Stimulated activated CD4-positive, alpha-beta T cell treated with anti-CD3 and anti-CD28 coated beads, Interleukin-1b, Interleukin-23, amount 100 ng/mL, for 48 hours (primary cell): ENCODE results near the gene KRT74.
A peak's percentile ranks its signal among the peaks of the same experiment; 100 is the strongest.

Source experiments
- DNase-seq: peaks from one replicate; pipeline ENCODE4 v3.0.0-alpha.2; 2020

The KRT74 gene

GRCh38 chr12:52570511-52570910, 3.1 kb downstream of the KRT74 start:
- no peak for DNase-seq

- DNase-seq: no peak
These were observed 5.5 kb downstream of the KRT74 start for GRCh38 chr12:52568111-52568510.

GRCh38 chr12:52566847-52567291, 6.8 kb downstream of the KRT74 start:
- DNase-seq: peak; percentile 11

- no peak for DNase-seq
These were observed 9.1 kb downstream of the KRT74 start for GRCh38 chr12:52564582-52564981.

GRCh38 chr12:52561880-52562449, 11.7 kb downstream of the KRT74 start:
- DNase-seq: no peak

GRCh38 chr12:52559979-52560378, 13.7 kb downstream of the KRT74 start:
- no peak for DNase-seq

- DNase-seq: no peak
These were observed 14.7 kb downstream of the KRT74 start for GRCh38 chr12:52558781-52559445.

- no peak for DNase-seq
These were observed 16.2 kb downstream of the KRT74 start for GRCh38 chr12:52557476-52557875.

GRCh38 chr12:52555577-52555976, 18.1 kb downstream of the KRT74 start:
- no peak for DNase-seq

- no peak for DNase-seq
These were observed 20.9 kb downstream of the KRT74 start, which contains the start of gene KRT71 for GRCh38 chr12:52552681-52553195. Gene KRT71, minus strand, starts transcription at chr12:52553145. Its CDS starts 68 bp downstream, at chr12:52553077.

- DNase-seq: no peak
These were observed 21.6 kb downstream of the KRT74 start for GRCh38 chr12:52552055-52552454.

GRCh38 chr12:52551216-52551865, 22.3 kb downstream of the KRT74 start:
- no peak for DNase-seq

GRCh38 chr12:52546126-52546525, 27.5 kb downstream of the KRT74 start:
- no peak for DNase-seq

- no peak for DNase-seq
These were observed 29.4 kb downstream of the KRT74 start for GRCh38 chr12:52543985-52544883.

- DNase-seq: no peak
These were observed 30.8 kb downstream of the KRT74 start for GRCh38 chr12:52542785-52543318.

- DNase-seq: no peak
These were observed 31.5 kb downstream of the KRT74 start for GRCh38 chr12:52542157-52542556.

- no peak for DNase-seq
These were observed 31.9 kb downstream of the KRT74 start for GRCh38 chr12:52541709-52542108.

- no peak for DNase-seq
These were observed 33.1 kb downstream of the KRT74 start for GRCh38 chr12:52540531-52540930.

- no peak for DNase-seq
These were observed 33.8 kb downstream of the KRT74 start for GRCh38 chr12:52539821-52540173.

GRCh38 chr12:52539083-52539820, 34.4 kb downstream of the KRT74 start:
- DNase-seq: no peak

GRCh38 chr12:52537101-52537500, 36.5 kb downstream of the KRT74 start:
- no peak for DNase-seq

- no peak for DNase-seq
These were observed 38.1 kb downstream of the KRT74 start for GRCh38 chr12:52535574-52535973.
